ENCODE results near the gene IFIT1B. TPM values are rescaled to one million over a fixed set of nuclear protein-coding genes. Genes with fewer than 3 reads are reported as not detected.
"Not testable (repeated sequence)": the region's sequence is repeated elsewhere in the genome, so short reads cannot be mapped to it uniquely, and the experiment has no call there.

The IFIT1B gene
- total RNA-seq, 2 experiments from 2014 or later: not detected

GRCh38 chr10:89398003-89398749 lies 20.3 kb downstream of the IFIT1B start:
- TF ChIP-seq CTCF (IDR thresholded peaks at IDR 0.05): no peak
- no peak for ATAC-seq
- intact Hi-C loops (cut with micrococcal nuclease): no loop called here
- ChIA-PET CTCF (no interaction called here), POLR2A (interaction anchor here (0.6 kb wide), 1 partner anchor 501 kb away, joined by 3 read pairs; no protein-coding TSS in a partner anchor)
- Mint-ChIP-seq H3K4me3 (no peak overlapping the region), H3K27me3 (no peaks in the 10 kb centered on the region), H3K36me3 (ENCODE audit: low read depth) (peaks cover 2% of the 10 kb centered on the region), H3K4me1 (ENCODE audit: low read depth) (peaks cover 14% of the 10 kb centered on the region), H3K27ac (no peak overlapping the region), H3K9me3 (peaks cover 3% of the 10 kb centered on the region)
- DNase-seq: no peak

- H3K36me3 Mint-ChIP-seq (ENCODE audit: low read depth): peaks cover 4% of the 10 kb centered on the region
- intact Hi-C loops (cut with micrococcal nuclease): no loop called here
Measured at GRCh38 chr10:89399956-89400355, 22.1 kb downstream of the IFIT1B start.

GRCh38 chr10:89403043-89403442 lies 25.2 kb downstream of the IFIT1B start:
- ChIA-PET CTCF (interaction anchor here (0.9 to 1.9 kb wide), 4 partner anchors 11 to 160 kb away, joined by 3 to 6 read pairs (median 4); partner anchors contain the start of genes IFIT1 and IFIT5), POLR2A (interaction anchor here (1.6 kb wide), 1 partner anchor 10 kb away, joined by 5 read pairs; the partner anchor contains the start of gene IFIT1)
- H3K27ac Mint-ChIP-seq: no peak overlapping the region
- TF ChIP-seq CTCF (IDR thresholded peaks at IDR 0.05): no peak
- ATAC-seq (peak; percentile 17), DNase-seq (no peak)
- no peaks in the 10 kb centered on the region for H3K27me3 Mint-ChIP-seq
- H3K9me3 Mint-ChIP-seq: no peaks in the 10 kb centered on the region
- peaks cover 7% of the 10 kb centered on the region for H3K4me1 Mint-ChIP-seq (ENCODE audit: low read depth)
- H3K36me3 Mint-ChIP-seq (ENCODE audit: low read depth): peaks cover 2% of the 10 kb centered on the region
- intact Hi-C loops (cut with micrococcal nuclease): no loop called here
- H3K4me3 Mint-ChIP-seq: no peak overlapping the region

More at GRCh38 chr10:89399956-89400355, 22.1 kb downstream of the IFIT1B start:
- DNase-seq (no peak), ATAC-seq (no peak)
- Mint-ChIP-seq H3K4me3 (no peak overlapping the region), H3K4me1 (ENCODE audit: low read depth) (peaks cover 11% of the 10 kb centered on the region), H3K27ac (no peak overlapping the region), H3K27me3 (no peaks in the 10 kb centered on the region), H3K9me3 (peaks cover 3% of the 10 kb centered on the region)
- no peak for TF ChIP-seq CTCF (IDR thresholded peaks at IDR 0.05)
- ChIA-PET POLR2A (no interaction called here), CTCF (interaction anchor here (1.3 kb wide), 1 partner anchor 17 kb away, joined by 3 read pairs; no protein-coding TSS in a partner anchor)

DNA sequence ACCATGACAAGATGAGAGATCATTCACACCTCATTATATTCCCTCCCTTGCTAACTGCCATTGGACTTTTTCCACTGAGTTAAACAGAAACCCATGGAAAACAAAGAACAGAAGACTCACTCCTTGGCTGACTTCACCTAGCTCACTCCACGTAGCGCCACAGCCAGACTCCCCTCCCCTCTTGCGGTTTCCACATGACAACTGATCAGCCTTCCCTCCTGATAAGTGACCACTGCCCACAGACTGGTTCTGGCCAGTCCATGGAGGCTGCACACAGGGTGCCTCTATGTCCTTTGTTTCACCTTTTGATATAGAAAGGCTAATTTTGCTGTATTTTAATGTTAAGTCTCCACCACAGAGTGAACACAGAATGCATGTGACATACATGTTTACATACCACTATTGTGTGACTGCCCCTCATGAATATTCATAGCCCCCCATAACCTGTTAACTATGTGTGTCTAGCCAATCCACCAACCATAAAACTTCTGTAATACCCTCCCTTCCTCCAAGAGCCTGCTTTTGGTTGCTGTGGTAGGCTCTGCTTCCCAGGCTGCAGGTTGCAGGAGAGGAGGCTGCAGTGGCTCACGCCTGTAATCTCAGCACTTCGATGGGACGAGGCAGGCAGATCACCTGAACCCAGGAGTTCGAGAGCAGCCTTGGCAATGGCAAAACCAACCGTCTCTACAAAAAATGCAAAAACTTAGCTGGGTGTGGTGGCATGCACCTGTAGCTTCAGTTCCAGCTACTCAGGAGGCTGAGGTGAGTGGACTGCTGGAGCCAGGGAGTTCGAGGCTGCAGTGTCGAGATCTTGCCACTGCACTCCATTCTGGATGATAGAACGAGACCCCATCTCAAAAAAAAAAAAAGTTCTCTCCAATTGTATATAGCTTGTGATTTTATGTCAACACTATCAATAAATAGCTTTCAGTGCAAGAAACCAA lies 26.5 kb downstream of the IFIT1B start:
- H3K36me3 Mint-ChIP-seq (ENCODE audit: low read depth): peaks cover 2% of the 10 kb centered on the region
- no peak for ATAC-seq
- H3K27ac Mint-ChIP-seq: no peak overlapping the region
- no peaks in the 10 kb centered on the region for H3K9me3 Mint-ChIP-seq
- CTCF ChIA-PET: interaction anchor here (1.2 to 1.4 kb wide), 2 partner anchors 15 to 35 kb away, joined by 3 read pairs; no protein-coding TSS in a partner anchor
- TF ChIP-seq CTCF (IDR thresholded peaks at IDR 0.05): no peak
- no peaks in the 10 kb centered on the region for H3K4me1 Mint-ChIP-seq (ENCODE audit: low read depth)
- intact Hi-C loops (cut with micrococcal nuclease): no loop called here
- H3K27me3 Mint-ChIP-seq: no peaks in the 10 kb centered on the region
- no peak overlapping the region for H3K4me3 Mint-ChIP-seq
- POLR2A ChIA-PET: interaction anchor here (1.1 kb wide), 1 partner anchor 19 kb away, joined by 3 read pairs; no protein-coding TSS in a partner anchor
- no peak for DNase-seq

GRCh38 chr10:89406178-89406577 lies 28.3 kb downstream of the IFIT1B start:
- POLR2A ChIA-PET; H3K36me3 Mint-ChIP-seq (ENCODE audit: low read depth); CTCF ChIA-PET: not testable (repeated sequence)

DNA sequence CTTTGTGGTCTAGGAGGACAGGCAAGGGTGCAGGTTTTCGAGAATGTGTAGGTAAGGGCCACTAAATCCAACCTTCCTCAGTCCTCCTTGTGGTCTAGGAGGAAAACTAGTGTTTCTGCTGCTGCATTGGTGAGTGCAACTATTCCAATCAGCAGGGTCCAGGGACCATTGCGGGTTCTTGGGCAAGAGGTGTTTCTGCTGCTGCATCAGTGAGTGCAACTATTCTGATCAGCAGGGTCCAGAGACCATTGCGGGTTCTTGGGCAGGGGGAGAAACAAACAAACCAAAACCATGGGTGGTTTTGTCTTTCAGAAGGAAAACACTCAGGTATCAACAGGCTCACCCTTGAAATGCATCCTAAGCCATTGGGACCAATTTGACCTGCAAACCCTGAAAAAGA lies 29.9 kb downstream of the IFIT1B start:
- H3K4me3 Mint-ChIP-seq; intact Hi-C loops (cut with micrococcal nuclease); CTCF ChIA-PET; H3K27me3 Mint-ChIP-seq; H3K9me3 Mint-ChIP-seq; POLR2A ChIA-PET; ATAC-seq; DNase-seq; H3K36me3 Mint-ChIP-seq (ENCODE audit: low read depth); H3K27ac Mint-ChIP-seq: not testable (repeated sequence)
- peaks cover 17% of the 10 kb centered on the region for H3K4me1 Mint-ChIP-seq (ENCODE audit: low read depth)

More at GRCh38 chr10:89406178-89406577, 28.3 kb downstream of the IFIT1B start:
- H3K27me3 Mint-ChIP-seq; H3K27ac Mint-ChIP-seq; H3K4me1 Mint-ChIP-seq (ENCODE audit: low read depth); H3K4me3 Mint-ChIP-seq; ATAC-seq; H3K9me3 Mint-ChIP-seq; DNase-seq; intact Hi-C loops (cut with micrococcal nuclease): not testable (repeated sequence)

- ATAC-seq; H3K36me3 Mint-ChIP-seq (ENCODE audit: low read depth); DNase-seq; H3K27me3 Mint-ChIP-seq; POLR2A ChIA-PET; intact Hi-C loops (cut with micrococcal nuclease); CTCF ChIA-PET; H3K27ac Mint-ChIP-seq; H3K9me3 Mint-ChIP-seq; H3K4me3 Mint-ChIP-seq: not testable (repeated sequence)
- H3K4me1 Mint-ChIP-seq (ENCODE audit: low read depth): peaks cover 22% of the 10 kb centered on the region
Measured at GRCh38 chr10:89409282-89409681, 31.4 kb downstream of the IFIT1B start.

Measured in activated CD8-positive, alpha-beta T cell treated with anti-CD3 and anti-CD28 coated beads for 36 hours (primary cell).